ENCODE results near the gene KLHDC4. TPM values are rescaled to one million over a fixed set of nuclear protein-coding genes. Genes with fewer than 3 reads are reported as not detected.

KLHDC4 gene
- total RNA-seq, 1 donor from 2014 or later = 29.8 TPM

DNA sequence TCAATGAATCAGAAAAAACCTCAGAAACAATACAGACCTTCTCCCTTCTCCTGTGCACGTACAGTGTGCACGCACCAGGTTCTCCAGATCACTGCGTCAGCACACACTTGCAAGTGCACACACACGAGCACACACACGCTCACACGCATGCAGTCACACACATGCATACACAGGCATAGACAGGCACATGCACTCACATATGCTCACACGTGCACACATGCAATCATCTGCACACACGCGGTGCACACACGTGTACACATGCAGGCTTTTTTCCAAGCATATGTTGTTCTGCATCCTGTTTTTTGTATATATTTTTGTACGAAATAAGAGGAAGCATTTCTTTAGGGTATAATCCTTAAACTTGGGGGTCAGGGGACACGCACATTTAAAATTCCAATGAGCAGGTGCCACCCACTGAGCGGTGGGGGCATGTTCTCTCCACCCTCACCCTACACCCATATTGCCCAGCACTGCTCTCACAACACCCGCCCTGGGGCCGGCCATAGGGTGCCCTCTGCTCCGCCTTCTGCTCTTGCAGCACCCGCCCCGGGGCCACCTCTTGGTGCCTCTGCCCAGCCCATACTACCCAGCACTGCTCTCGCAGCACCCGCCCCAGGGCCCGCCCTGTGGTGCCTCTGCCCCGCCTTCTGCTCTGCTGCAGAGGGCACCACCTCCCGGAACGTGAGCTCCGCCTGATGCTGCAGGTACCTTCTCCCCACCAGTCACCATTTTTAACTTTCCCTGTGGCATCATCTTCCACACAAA, 20.9 kb downstream of the KLHDC4 start:
- Histone ChIP-seq H3K27me3 (ENCODE audit: insufficient read depth, low read length) (no peaks in the 10 kb centered on the region), H3K36me3 (ENCODE audit: insufficient read depth, low read length) (peaks cover 12% of the 10 kb centered on the region), H3K79me2 (ENCODE audit: insufficient read depth, low read length) (peaks cover 7% of the 10 kb centered on the region), H3K4me2 (ENCODE audit: low read length) (no peak overlapping the region), H4K20me1 (ENCODE audit: insufficient read depth, low read length) (peaks cover 56% of the 10 kb centered on the region), H3K27ac (ENCODE audit: low read depth, low read length) (no peak overlapping the region), H3K9ac (ENCODE audit: low read length) (no peak overlapping the region), H3K4me1 (ENCODE audit: insufficient read depth, low read length) (peaks cover 15% of the 10 kb centered on the region), H2AFZ (ENCODE audit: low read depth, low read length) (no peak overlapping the region), H3K4me3 (ENCODE audit: insufficient read depth, low read depth, low read length) (no peak overlapping the region), H3K9me3 (ENCODE audit: insufficient read depth, low read depth, low read length) (no peaks in the 10 kb centered on the region)
- H3K27ac Mint-ChIP-seq (ENCODE audit: unreplicated experiment) = no peak overlapping the region
- H3K36me3 Mint-ChIP-seq (ENCODE audit: low read depth, unreplicated experiment) = peaks cover 27% of the 10 kb centered on the region
- TF ChIP-seq EZH2 (IDR thresholded peaks at IDR 0.05; ENCODE audit: insufficient read depth, low read length) = no peak
- TF ChIP-seq, protein P1, sequence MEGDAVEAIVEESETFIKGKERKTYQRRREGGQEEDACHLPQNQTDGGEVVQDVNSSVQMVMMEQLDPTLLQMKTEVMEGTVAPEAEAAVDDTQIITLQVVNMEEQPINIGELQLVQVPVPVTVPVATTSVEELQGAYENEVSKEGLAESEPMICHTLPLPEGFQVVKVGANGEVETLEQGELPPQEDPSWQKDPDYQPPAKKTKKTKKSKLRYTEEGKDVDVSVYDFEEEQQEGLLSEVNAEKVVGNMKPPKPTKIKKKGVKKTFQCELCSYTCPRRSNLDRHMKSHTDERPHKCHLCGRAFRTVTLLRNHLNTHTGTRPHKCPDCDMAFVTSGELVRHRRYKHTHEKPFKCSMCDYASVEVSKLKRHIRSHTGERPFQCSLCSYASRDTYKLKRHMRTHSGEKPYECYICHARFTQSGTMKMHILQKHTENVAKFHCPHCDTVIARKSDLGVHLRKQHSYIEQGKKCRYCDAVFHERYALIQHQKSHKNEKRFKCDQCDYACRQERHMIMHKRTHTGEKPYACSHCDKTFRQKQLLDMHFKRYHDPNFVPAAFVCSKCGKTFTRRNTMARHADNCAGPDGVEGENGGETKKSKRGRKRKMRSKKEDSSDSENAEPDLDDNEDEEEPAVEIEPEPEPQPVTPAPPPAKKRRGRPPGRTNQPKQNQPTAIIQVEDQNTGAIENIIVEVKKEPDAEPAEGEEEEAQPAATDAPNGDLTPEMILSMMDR (IDR thresholded peaks at IDR 0.05; ENCODE audit: insufficient read depth, low read depth, low read length) = no peak
- no peak for FAIRE-seq
- H3K27me3 Mint-ChIP-seq (ENCODE audit: low read depth, unreplicated experiment) = no peaks in the 10 kb centered on the region
- H3K4me3 Mint-ChIP-seq (ENCODE audit: unreplicated experiment) = no peak overlapping the region
- H3K9me3 Mint-ChIP-seq (ENCODE audit: unreplicated experiment) = no peaks in the 10 kb centered on the region
- DNase-seq (ENCODE audit: low read depth) = no peak
- no peaks in the 10 kb centered on the region for H3K4me1 Mint-ChIP-seq (ENCODE audit: low read depth, unreplicated experiment)

DNA sequence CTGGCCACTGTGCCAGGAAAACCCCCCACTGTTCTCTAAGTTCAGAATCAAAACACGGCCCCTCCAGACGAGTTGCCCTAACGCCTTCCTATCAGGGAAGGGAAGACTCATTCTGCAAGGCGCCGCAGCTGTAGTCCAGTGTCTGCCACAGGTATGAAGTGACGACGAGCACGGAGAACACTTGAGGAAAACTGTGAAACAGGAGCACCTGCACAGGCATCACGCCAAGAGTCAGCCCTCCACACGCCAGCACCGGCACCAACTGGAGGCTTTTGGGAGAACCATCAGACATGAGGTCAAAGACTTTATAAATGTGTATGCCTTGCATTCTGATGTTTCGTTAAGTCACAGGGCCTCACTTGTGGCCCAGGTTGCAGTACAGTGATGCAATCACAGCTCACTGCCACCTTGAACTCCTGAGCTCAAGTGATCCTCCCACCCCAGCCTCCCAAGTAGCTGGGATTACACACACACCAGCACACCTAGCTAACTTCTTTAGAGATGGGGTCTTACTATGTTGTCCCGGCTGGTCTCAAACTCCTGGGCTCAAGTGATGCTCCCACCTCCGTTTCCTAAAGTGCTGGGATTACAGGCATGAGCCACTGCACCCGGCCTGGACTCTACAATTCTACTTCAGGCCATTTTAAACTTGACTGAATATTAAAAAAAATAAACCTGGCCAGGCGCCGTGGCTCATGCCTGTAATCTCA, 22.9 kb downstream of the KLHDC4 start:
- Histone ChIP-seq H3K9me3 (ENCODE audit: insufficient read depth, low read depth, low read length) (no peaks in the 10 kb centered on the region), H3K4me3 (ENCODE audit: insufficient read depth, low read depth, low read length) (no peak overlapping the region), H3K27me3 (ENCODE audit: insufficient read depth, low read length) (no peaks in the 10 kb centered on the region), H3K4me1 (ENCODE audit: insufficient read depth, low read length) (peaks cover 17% of the 10 kb centered on the region), H3K27ac (ENCODE audit: low read depth, low read length) (no peak overlapping the region), H3K79me2 (ENCODE audit: insufficient read depth, low read length) (peaks cover 7% of the 10 kb centered on the region), H3K4me2 (ENCODE audit: low read length) (no peak overlapping the region), H4K20me1 (ENCODE audit: insufficient read depth, low read length) (peaks cover 61% of the 10 kb centered on the region), H3K9ac (ENCODE audit: low read length) (no peak overlapping the region), H2AFZ (ENCODE audit: low read depth, low read length) (no peak overlapping the region), H3K36me3 (ENCODE audit: insufficient read depth, low read length) (peaks cover 7% of the 10 kb centered on the region)
- TF ChIP-seq, protein P1 (IDR thresholded peaks at IDR 0.05; ENCODE audit: insufficient read depth, low read depth, low read length) = no peak
- no peak for TF ChIP-seq EZH2 (IDR thresholded peaks at IDR 0.05; ENCODE audit: insufficient read depth, low read length)
- Mint-ChIP-seq H3K27me3 (ENCODE audit: low read depth, unreplicated experiment) (no peaks in the 10 kb centered on the region), H3K9me3 (ENCODE audit: unreplicated experiment) (no peaks in the 10 kb centered on the region), H3K27ac (ENCODE audit: unreplicated experiment) (no peak overlapping the region), H3K4me1 (ENCODE audit: low read depth, unreplicated experiment) (no peaks in the 10 kb centered on the region), H3K4me3 (ENCODE audit: unreplicated experiment) (no peak overlapping the region), H3K36me3 (ENCODE audit: low read depth, unreplicated experiment) (peaks cover 24% of the 10 kb centered on the region)
- FAIRE-seq (no peak), DNase-seq (ENCODE audit: low read depth) (no peak)

Measured in astrocyte (in vitro differentiated cells and primary cell).